ENCODE measurements around the gene SEC14L6.

The SEC14L6 gene

DNA sequence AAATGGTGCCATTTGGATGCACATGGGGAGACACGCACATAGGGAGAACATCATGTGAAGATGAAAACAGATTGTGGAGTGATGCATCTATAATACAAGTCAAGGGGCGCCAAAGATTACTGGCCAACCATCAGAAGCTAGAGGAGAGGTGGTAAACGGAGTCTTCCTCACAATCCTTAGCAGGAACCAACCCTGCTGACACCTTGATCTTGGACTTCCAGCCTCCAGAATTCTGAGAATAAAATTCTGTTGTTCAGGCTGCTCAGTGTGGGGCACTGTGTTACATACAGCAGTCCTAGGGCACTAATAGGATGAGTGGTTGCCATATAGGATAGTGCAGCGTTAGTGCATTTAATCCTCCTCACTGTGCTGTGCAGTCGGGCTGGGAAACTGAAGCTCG is 33.1 kb downstream of the SEC14L6 start:
- no peaks in the 10 kb centered on the region; the same call in 1 of the 2 replicates for H3K9me3 ChIP-seq (ENCODE audit: control insufficient read depth, insufficient read depth, low read length)
- TF ChIP-seq, protein P1, sequence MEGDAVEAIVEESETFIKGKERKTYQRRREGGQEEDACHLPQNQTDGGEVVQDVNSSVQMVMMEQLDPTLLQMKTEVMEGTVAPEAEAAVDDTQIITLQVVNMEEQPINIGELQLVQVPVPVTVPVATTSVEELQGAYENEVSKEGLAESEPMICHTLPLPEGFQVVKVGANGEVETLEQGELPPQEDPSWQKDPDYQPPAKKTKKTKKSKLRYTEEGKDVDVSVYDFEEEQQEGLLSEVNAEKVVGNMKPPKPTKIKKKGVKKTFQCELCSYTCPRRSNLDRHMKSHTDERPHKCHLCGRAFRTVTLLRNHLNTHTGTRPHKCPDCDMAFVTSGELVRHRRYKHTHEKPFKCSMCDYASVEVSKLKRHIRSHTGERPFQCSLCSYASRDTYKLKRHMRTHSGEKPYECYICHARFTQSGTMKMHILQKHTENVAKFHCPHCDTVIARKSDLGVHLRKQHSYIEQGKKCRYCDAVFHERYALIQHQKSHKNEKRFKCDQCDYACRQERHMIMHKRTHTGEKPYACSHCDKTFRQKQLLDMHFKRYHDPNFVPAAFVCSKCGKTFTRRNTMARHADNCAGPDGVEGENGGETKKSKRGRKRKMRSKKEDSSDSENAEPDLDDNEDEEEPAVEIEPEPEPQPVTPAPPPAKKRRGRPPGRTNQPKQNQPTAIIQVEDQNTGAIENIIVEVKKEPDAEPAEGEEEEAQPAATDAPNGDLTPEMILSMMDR (IDR thresholded peaks at IDR 0.05; ENCODE audit: low read depth, low read length, poor library complexity, severe bottlenecking): no peak
- TF ChIP-seq EZH2phosphoT487 (IDR thresholded peaks at IDR 0.05; ENCODE audit: borderline replicate concordance, low read length): no peak
- no peak overlapping the region for H3K4me3 ChIP-seq (ENCODE audit: low read length)
- H3K4me1 ChIP-seq (ENCODE audit: control insufficient read depth, low read length): no peaks in the 10 kb centered on the region
- H3K79me2 ChIP-seq (ENCODE audit: control insufficient read depth, low read length): no peaks in the 10 kb centered on the region
- no peak overlapping the region for H3K27ac ChIP-seq (ENCODE audit: low read depth, low read length)
- no peaks in the 10 kb centered on the region for H3K36me3 ChIP-seq (ENCODE audit: control insufficient read depth, low read length)
- no peaks in the 10 kb centered on the region for H3K9me2 ChIP-seq (replicated peaks; ENCODE audit: control insufficient read depth, low read length)
- no peaks in the 10 kb centered on the region for H4K20me1 ChIP-seq (ENCODE audit: control insufficient read depth, insufficient read depth, low read depth, low read length)
- no peaks in the 10 kb centered on the region for H3K27me3 ChIP-seq (ENCODE audit: control insufficient read depth, low read length)
- no peak overlapping the region for H3K4me2 ChIP-seq (ENCODE audit: low read length)
- H3F3A ChIP-seq (ENCODE audit: control insufficient read depth, insufficient read depth): no peaks in the 10 kb centered on the region

DNA sequence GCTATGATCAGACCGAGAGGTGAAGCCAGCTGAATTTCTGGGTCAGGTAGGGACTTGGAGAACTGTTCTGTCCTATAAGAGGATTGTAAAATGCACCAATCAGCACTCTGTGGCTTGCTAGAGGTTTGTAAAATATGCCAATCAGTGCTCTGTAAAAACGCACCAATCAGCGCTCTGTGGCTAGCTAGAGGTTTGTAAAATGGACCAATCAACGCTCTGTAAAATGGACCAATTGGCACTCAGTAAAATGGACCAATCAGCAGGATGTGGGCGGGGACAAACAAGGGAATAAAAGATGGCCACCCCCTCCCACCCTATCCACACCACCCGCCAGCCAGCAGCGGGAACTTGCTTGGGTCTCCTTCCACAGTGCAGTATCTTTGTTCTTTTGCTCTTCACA is 34.6 kb downstream of the SEC14L6 start:
- no peaks in the 10 kb centered on the region for H4K20me1 ChIP-seq (ENCODE audit: control insufficient read depth, insufficient read depth, low read depth, low read length)

DNA sequence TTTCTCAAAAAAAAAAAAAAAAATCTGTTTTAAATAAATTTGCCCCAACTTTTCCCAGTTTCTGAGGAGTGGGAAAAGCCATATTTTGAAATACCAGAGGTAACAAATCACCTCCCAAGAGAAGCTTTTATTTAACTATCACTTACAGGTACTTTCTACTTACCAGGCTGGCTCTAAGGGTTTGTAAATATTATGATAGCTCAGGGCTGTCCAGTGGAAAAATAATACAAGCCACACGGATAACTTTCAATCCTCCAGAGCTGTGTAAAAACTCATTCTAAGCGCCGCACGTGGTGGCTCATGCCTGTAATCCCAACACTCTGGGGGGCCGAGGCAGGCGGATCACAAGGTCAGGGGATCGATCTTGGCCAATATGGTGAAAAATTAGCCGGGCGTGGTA is 35.4 kb downstream of the SEC14L6 start:
- Histone ChIP-seq H3K4me2 (ENCODE audit: low read length) (no peak overlapping the region), H3F3A (ENCODE audit: control insufficient read depth, insufficient read depth) (no peaks in the 10 kb centered on the region), H3K4me3 (ENCODE audit: low read length) (no peak overlapping the region), H3K36me3 (ENCODE audit: control insufficient read depth, low read length) (no peaks in the 10 kb centered on the region), H3K4me1 (ENCODE audit: control insufficient read depth, low read length) (no peaks in the 10 kb centered on the region), H3K27me3 (ENCODE audit: control insufficient read depth, low read length) (no peaks in the 10 kb centered on the region), H3K79me2 (ENCODE audit: control insufficient read depth, low read length) (no peaks in the 10 kb centered on the region), H4K20me1 (ENCODE audit: control insufficient read depth, insufficient read depth, low read depth, low read length) (no peaks in the 10 kb centered on the region), H3K9me2 (replicated peaks; ENCODE audit: control insufficient read depth, low read length) (no peaks in the 10 kb centered on the region), H3K27ac (ENCODE audit: low read depth, low read length) (no peak overlapping the region), H3K9me3 (ENCODE audit: control insufficient read depth, insufficient read depth, low read length) (no peaks in the 10 kb centered on the region; the same call in 1 of the 2 replicates)
- TF ChIP-seq, protein P1 (IDR thresholded peaks at IDR 0.05; ENCODE audit: low read depth, low read length, poor library complexity, severe bottlenecking): no peak
- TF ChIP-seq EZH2phosphoT487 (IDR thresholded peaks at IDR 0.05; ENCODE audit: borderline replicate concordance, low read length): no peak

More for the DNA sequence above, 34.6 kb downstream of the SEC14L6 start:
- H3K4me2 ChIP-seq (ENCODE audit: low read length): no peak overlapping the region
- H3K79me2 ChIP-seq (ENCODE audit: control insufficient read depth, low read length): no peaks in the 10 kb centered on the region
- no peak overlapping the region for H3K4me3 ChIP-seq (ENCODE audit: low read length)
- no peaks in the 10 kb centered on the region for H3K4me1 ChIP-seq (ENCODE audit: control insufficient read depth, low read length)
- H3K27ac ChIP-seq (ENCODE audit: low read depth, low read length): no peak overlapping the region
- H3K36me3 ChIP-seq (ENCODE audit: control insufficient read depth, low read length): no peaks in the 10 kb centered on the region
- no peaks in the 10 kb centered on the region for H3K27me3 ChIP-seq (ENCODE audit: control insufficient read depth, low read length)
- H3K9me3 ChIP-seq (ENCODE audit: control insufficient read depth, insufficient read depth, low read length): no peaks in the 10 kb centered on the region; the same call in 1 of the 2 replicates
- no peak for TF ChIP-seq EZH2phosphoT487 (IDR thresholded peaks at IDR 0.05; ENCODE audit: borderline replicate concordance, low read length)
- TF ChIP-seq, protein P1 (IDR thresholded peaks at IDR 0.05; ENCODE audit: low read depth, low read length, poor library complexity, severe bottlenecking): no peak
- no peaks in the 10 kb centered on the region for H3K9me2 ChIP-seq (replicated peaks; ENCODE audit: control insufficient read depth, low read length)
- H3F3A ChIP-seq (ENCODE audit: control insufficient read depth, insufficient read depth): no peaks in the 10 kb centered on the region

Measured in DOHH2 (cell line).